ENCODE data around the gene CST9L. TPM values are rescaled to one million over a fixed set of nuclear protein-coding genes. Genes with fewer than 3 reads are reported as not detected.

The CST9L gene
- total RNA-seq, 1 donor from 2014 or later, result not detected

DNA sequence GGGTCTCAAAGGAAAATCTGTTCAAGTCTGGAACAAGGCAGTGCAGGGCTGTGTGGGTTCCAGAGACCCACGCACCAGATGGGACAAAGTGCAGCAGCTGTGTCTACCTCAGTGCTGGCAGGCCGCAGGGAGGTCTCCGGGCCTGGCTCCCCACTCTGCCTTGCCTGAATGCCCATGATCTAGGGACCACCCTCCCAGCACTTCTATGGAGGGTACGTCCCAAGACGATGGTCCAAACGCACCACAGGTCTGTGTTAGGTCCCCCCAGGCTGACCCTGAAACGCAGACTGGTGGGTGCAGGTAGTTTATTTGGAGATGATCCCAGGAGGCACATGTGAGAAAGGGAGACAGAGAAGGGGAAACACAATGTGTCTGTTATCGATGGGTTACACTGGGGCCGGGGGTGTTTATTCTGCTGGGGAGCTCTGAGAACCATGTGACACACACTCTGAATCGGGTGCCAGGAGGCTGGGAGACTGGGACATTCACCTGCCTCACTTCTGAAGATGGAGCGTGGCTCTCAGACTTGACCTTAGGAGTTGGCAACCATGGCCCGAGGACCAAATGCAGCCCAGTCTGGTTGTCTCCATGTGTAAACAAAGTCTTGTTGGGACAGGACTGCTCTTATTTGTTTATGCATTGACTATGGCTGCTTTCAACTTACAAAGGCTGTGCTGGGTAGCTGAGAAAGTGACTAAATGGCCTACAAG lies 21.7 kb downstream of the CST9L start:
- DNase-seq, result no peak

DNA sequence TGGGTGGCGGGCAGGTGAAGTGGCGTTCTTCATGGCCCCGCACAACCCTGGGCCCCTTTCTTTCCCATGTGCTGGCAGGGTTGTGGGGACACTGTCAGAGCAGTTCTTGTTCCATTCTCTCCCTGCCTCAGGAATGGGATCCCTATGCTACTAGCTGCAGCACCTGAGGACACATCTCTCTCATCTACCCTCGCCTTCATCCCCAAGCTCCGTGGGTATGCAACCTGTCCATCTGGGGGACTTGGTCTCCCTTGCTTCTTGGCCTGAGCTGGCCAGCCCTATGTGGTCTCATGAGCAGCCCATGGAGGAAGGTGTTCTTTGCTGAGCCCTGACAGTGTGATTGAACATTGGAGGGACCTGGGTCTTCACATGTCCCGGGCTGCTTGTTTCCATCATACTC lies 24.2 kb downstream of the CST9L start:
- no peak for DNase-seq

DNA sequence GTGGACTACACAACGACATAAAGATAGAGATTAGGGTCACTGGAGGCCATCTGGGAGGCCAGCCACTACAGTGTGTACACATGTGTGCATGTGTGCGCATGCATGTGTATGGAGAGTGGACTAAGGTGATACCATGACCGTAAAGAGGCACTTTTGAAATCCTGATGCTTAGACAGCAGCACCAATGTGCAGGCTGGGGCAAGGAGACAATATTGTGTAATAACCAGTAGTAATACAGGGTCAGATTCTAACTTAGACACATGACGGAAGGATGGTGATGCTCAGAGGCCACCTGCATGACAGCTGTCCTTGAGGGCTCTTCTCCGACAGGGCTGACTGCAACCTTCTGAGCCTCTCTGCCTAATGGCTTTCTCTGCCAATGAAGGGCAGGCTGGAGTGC lies 25.5 kb downstream of the CST9L start:
- no peak for DNase-seq

DNA sequence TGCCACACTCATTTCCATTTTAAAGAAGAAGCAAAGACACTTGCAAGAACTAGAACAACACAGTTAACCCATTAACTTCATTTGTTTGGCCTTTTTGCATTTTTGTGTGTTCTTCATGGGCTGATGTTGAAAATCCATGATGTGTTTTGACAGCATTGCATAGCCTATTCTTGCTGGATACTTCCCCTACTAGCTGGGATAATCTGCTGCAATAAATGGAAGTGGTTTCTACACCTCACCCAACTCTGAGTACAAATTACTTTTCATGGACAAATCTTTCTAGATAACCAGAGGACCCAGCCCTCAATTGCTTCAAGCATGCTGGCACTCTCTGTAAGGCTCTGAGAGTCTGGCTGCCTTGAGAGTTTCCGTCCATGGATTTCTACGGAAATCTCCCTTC lies 26.5 kb downstream of the CST9L start:
- no peak for DNase-seq

DNA sequence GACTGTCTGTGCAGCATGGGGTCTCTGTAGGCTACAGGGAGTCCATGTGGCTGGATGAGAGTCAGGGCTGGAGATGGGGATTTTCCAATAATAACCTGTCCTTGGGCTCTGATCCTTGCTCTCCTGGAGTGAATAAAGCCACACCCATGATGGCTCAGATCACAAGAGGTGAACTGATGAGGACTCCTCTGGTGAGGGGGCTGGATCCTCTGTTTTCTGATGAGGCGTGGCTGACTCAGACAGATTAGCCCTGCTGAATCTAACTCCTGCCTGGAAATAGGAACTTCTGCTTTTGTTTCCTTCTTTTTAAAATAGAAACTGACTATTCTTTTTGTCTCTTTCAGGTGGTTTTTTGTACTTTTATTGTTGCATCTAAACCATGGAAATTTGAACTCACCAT lies 27.0 kb downstream of the CST9L start:
- DNase-seq, result no peak

DNA sequence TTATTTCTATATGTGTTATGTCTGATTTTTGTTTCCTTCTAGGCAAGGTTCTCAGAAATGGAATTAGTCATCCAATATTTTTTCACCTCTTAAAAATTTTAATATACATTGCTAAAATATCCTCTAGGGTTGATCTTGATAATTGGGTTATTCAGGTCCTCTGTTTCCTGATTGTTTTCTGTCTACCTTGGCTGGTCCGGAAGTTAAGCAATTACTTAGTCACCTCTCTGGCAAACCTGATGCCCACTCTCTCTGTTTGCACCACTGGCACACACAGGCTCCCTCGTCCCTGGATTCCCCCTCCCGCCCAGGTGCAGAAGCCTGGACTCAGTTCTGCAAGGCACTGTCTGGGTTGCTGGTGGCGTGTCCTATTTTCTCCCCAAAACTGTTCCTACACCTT lies 27.7 kb downstream of the CST9L start:
- no peak for DNase-seq

DNA sequence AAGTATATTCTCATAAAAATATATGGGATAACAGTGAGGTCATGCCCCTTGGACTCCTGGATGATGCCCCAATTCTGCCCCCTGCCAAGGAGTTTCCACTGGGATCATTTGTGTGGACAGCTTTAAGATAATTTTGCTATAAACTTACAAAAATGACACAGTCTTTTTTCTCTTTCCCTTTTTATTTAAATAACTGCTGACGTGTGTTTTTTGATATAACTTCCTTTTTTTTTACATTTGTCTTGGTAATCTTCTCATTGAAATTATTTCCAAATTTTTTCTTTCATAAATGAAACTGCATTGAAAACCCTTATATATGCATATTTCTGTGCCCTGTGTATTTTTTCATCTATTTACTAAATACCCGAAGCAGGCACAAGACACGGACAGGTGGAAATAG lies 31.3 kb downstream of the CST9L start:
- no peak for DNase-seq

DNA sequence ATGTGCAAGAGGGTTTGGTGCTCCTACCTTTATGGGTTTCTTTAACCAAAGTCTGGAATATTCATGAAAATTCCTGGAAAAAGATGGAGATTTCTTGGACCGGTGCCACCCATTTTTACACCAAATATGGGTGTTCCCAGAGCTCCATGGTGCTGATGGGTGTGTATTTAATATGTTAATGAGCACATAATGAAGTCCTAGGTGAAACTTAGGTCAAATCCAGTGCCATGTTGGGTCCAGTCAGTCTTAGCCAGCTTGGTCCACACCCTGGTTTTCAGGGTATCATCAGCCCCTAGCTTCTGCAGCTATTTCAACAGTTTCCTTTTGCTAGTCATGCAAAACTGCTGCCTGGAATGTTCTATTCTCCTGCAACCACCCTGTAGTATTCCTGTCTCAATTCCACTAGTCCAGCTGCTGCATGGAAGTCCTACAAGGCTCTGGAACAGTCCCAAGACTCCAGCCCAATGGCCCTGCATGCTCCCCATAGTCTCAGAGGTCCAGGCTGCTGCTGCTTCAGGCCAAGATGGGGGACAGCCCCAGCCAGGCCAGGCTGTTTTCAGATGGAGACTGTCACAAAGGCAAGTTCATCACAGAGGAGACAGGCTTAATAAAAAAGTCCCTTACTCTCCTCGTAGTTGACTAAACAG lies 31.8 kb downstream of the CST9L start:
- no peak for DNase-seq

DNA sequence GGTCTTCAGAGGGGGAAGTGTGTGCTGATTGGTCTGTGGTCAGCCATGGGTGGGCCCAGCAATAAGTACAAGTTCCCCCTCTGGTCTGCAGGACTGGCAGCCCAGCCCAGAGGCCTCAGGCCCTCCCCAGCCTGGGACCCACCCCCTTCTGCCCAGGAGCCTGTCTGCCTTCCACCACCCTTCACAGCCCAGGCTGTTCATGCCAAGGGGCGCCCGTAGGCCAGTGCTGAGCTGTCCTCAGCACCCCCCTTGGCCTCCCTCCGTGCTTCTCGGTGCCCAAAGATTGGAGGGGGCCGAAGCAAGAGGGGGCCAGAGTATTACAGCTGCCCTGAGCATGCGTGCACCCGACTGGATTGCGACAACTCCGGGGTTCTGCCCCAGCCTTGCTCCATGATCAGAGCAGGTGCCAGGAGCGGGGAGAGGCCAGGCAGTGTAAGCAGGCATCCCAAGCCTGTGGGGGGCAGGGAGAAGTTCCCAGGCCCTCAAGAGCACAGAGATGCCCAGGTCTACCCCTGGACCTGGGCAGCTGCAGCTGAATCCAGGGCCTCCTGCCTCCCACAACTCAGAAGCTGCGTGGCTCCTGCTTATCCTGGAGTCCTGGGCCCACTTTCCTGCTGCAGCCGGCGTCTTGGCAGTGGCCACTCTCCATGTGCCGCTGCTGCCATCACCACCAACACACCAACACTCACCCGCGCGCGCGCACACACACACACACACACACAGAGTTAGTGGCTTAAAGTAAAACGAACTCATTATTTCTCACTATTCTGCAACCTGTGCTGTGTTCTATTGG lies 33.3 kb downstream of the CST9L start:
- no peak for DNase-seq

DNA sequence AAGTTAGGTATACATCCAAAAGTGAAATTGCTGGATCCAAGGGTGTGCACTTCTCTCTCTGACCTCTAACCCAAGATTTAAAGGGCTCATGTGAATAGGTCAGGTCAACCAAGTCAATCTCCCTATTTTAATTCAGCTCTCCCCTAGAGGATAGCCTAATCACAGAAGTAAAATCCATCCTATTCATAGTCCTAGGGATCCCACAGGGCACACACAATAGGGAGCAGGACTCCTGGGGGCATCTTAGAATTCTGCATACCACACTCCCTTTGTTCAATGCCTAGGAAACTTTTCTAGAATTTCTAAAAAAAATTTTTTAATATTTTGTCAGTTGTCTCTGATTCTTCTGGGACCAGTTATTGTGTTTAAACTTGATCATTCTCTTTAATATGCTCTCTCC lies 35.1 kb downstream of the CST9L start:
- no peak for DNase-seq

DNA sequence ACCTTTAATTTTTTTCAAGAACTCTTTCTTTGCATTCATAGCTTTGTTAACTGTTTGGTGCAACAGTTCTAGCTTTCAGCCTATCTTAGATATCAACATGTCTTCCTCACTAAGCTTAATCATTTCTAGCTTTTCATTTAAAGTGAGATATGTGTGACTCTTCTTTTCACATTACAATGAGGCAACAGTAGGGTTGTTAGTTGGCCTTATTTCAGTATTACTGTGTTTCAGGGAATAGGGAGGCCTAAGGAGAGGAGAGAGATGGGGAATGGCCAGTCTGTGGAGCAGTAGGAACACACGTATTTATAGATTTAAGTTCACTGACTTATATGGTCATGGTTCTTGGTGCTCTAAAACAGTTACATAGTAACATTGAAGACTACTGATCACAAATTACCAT lies 35.8 kb downstream of the CST9L start:
- DNase-seq, result no peak

DNA sequence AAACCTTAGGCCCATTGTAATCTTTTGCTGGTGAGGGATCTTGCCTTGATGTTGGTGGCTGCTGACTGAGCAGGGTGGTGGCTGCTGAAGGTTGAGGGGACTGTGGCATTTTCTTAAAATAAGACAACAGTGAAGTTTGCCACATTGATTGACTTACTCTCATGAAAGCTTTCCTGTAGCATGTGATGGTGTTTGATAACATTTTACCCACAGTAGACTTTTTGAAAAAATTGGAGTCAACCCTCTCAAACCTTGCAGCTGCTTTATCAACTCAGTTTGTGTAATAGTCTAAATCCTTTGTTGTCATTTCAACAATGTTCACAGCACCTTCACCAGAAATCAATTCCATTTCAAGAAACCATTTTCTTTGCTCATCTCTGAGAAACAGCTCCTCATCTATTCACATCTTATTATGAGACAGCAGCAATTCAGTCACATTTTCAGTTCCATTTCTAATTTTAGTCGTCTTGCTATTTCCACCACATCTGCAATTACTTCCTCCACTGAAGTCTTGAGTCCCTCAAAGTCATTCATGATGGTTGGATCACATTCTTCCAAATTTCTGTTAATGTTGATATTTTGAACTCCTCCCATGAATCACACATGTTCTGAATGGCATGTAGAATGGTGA lies 37.2 kb downstream of the CST9L start:
- no peak for DNase-seq

DNA sequence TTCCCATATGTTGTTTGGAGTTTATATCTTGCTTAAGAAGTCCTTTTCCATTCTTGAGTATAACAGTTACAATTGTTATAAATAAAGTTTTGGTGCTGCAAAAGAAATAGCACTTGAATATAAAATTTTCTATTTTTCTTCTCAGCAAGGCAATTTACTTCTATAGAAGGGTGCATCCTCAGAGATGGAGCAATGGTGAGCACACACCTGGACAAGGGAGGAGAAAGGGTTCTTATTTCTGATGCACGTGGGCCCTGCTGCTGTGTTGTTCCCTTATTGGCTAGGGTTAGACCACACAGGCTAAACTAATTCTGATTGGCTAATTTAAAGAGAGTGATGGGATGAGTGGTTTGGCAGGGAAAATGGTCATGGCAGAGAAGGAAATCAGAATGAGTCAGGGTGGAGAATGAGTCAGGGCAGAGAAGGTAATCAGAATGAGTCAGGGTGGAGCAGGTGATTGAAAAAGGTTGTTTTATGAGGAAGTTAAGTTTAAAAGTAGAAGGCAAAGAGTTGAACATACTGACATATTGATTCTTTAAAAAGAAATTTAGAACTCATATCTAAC lies 39.3 kb downstream of the CST9L start:
- no peak for DNase-seq

DNA sequence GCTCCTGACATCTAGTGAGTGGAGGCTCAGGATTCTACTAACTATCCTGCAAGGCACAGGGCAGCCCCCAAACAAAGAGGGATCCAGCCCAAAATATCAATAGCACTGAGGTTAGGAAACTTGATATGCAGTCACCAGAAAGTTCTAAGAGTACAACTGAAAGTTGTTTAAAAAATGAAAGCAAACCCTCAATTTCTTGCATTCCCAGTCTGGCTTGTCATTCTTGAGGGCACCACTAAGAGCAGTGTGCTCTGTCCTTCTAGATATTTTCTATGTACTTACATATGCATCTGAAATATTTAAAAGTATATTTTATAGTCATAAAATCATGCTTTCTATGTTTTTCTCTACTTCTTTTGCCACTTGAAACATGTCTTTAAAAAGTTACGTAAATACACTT lies 41.4 kb downstream of the CST9L start:
- no peak for DNase-seq

DNA sequence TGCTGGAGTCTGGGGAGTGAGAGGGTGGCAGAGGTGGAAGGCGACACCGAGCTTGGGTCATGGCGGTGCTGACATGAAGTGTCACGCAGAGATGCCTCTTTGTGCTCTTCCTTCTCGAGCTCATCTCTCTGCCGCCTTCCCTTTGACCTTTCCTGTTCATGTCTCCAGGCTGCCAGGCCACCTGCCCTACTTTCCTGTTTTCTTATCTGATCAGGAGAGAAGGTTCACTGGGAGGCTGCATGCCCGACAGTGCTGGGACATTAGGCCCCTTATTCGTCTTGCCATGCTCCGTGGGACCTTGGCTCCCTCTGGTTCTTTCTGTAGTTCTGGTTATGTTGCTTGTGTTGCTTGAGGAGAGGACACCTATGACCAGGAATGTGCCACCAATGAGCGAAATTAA lies 44.1 kb downstream of the CST9L start:
- DNase-seq, result no peak

DNA sequence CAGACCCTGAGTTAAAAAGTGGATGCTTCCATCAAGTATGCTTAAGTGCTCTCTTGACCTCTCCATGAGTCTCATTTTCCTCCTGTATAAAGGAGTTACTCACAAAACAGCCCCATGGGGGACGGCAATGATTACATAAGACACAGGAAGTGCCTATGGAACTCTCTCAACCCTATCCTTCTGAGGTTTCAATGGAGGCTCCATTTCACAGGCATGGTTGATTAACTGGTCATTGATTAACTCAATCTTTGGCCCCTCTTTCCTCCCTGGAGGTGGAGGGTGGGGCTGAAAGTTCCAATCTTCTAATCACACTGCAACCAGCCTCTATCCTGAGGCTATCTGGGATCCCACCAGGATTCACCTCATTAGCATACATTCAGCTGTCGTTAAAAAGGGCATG lies 48.1 kb downstream of the CST9L start:
- no peak for DNase-seq

DNA sequence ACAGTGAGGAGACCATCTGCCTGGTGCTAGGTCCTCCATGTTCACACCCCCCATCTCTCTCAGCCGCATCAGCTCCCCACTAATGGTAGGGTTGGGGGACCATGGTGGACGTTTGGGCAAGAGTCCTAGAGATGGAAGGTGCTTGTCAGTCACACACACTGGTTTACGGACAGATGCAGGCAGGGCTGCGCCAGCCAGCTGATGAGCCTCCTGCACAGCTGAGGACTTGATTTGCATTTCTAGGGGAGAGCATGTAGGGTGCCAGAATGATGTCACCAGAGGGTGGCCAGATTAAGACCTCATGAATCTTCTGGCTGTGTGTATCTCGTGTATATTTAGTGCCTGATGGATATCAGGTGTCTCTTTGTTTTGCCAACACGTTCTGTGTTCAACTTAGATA lies 48.7 kb downstream of the CST9L start:
- no peak for DNase-seq

DNA sequence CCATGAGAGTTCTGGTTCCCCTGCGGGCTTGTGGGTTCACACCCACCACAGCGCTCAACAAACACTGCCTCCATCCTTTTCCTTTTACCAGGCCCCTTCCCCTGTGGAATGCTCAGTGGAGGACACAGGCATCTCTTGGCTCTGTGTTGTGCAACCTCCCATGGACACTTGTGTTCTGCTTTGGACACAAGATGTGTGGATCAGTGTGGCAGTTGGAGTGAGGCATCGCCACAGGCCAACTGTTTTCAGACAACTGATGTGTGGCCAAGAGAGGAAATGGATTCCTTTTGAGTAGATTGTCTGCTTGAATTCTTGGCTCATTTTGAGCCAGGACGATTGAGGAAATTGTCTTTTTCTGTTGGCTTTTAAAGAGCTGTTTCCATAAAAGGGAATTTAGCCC lies 50.6 kb downstream of the CST9L start:
- DNase-seq, result no peak

DNA sequence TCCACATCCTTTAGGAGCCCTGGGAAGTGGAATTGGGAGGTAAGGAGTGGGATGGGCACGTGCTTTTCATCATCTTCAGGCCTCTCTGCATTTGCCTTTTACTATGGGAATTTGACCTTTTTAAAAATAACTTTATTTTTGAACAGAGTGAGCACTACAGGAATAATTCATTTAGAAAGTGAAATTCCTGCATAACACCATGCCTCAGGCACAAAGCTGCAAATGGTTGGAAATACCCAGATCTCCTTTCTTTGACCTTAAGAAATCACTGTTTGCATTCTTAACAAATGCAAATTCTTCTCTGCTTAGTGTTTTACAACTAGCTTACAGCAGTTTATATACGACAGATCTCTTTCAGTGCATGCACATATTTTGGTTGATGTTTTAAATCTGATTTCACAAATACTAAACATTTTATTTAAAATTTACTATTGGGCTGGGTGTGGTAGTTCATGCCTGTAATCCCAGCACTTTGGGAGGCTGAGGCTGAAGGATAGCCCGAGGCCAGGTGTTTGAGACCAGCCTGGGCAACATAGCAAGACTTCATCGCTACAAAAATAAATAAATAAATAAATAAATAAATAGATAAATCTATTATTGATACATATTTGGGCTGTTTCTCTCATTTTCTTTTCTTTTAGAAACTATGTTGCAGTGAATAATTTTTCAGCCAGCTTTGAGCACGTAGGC lies 52.9 kb downstream of the CST9L start:
- no peak for DNase-seq

DNA sequence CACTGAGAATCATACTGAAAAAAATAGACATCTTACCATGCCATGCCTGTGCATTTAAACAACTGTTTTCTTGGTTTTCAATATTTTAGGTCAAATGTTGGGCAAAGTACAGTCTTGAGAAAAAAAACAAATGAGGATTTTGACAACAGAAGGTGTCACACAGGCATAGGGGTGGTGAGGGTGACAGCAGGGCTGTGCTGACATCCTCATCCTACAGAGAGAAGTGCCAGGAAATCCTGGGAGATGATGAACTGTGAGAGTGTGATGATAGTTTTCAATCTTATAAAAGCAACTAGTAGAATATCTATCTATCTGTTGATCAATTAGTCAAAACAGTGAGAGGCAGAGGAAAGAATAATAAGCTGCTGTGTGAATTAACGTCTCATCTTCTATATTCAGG lies 53.4 kb downstream of the CST9L start:
- DNase-seq, result no peak
